NCI-H1930 (cell line): ENCODE measurements around the gene FOXD4.
"Not testable (repeated sequence)": the region's sequence is repeated elsewhere in the genome, so short reads cannot be mapped to it uniquely, and the experiment has no call there.

Source experiments
- DNase-seq, 2 experiments: peaks; one replicate each; lab custom pipeline; 2025; lab: John Stamatoyannopoulos, UW

The FOXD4 gene

GRCh38 chr9:117995-118467 is at the start of gene FOXD4:
TSS of gene FOXD4 (minus strand) at chr9:118417. CDS start at chr9:118119, 298 bp downstream.
- DNase-seq, result not testable (repeated sequence)

GRCh38 chr9:159871-160270 is 41.7 kb upstream of the FOXD4 start:
- not testable (repeated sequence) for DNase-seq

DNA sequence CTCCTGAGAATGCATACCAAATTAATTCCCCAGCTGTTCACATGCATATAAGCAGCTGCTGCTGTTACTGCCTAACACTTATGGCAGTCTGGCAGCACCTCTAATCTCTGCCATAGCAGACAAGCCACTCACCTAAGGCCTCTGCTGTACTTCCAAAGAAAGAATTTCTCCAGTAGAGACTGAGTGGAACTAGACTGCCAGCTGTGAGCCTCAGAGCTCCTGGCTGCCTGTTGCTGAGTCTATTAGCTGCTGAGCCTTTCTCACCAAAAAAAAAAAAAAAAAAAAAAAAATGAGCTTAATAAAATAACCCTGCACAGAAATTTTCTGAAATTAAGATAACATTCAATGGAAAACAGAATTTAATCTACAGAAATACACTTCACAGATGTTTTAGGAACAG is 33.0 kb upstream of the FOXD4 start:
- DNase-seq, result not testable (repeated sequence)

GRCh38 chr9:139880-140279 is 21.7 kb upstream of the FOXD4 start:
- DNase-seq, result not testable (repeated sequence)

DNA sequence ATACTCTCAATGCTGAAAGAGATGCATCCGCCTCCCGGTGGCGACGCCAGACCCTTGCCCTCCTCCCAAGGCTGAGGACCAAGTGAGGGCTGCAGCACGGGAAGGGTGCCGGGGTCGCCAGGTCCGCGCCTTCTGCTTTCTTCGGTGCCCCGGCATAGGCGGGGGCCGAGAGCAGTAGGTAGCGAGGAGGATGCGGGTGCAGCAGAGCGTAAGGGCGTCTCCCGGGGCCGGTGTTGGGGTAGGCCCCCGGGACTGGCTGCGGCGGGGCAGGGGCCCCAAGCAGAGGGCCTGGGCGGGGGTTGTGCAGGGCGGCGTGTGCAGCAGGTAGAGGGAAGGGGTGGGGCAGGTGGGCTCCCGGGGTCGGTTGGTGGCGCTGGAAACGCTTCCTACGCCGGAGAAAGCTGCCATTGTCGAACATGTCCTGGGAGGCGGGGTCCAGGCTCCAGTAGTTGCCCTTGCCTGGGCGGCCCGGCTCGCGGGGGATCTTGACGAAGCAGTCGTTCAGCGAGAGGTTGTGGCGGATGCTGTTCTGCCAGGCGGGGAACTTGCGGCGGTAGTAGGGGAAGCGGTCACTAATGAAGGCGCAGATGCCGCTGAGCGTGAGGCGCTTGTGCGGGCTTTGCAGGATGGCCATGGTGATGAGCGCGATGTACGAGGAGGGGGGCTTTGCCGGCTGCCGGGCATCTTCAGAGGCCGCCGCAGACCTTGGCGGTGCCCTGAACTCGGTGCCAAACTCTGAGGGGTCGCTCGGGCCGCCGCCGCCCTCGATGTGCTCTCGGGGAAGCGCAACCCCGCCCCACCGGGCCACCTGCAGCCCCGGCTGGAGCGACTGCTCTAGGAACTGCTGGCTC is 848 bp downstream of the FOXD4 start:
- not testable (repeated sequence) for DNase-seq

DNA sequence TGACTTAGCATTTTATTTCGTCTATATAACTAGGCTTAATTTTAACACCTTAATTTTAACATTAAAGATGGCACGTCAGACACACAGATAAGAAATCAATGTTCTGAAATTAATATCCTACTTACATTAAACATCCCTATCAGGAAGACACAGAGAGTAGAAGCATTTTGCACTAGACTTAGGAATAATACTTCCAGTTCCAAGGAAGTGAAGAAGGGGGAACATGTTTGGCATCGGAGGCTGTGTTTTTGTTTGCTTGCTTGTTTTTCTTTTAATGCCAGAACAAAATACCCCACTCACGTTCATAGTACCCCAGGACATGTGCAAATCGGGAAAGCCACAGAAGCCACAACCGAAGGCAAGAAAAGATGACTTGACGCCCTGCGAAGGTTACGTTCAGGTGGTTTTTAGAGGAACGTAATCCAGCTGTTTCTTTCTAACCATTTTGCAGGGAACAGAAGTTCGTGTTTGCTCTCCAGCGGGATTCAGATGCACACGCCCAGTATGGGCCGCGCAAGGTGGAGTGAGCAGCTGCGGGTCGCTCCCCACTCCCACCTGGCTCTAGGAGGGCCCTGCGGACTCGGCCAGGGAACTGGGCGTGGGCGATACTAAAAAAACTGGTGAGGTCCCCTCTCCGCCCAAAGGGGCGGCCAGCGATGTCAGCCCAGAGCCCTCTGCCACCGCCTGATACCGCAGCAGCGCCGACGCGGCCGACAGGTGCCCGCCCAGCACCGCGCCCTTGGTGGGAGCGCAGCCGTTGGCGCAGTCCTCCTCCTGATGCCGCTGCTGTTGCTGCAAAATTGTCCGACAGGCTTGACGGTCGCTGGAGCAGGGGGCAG is 1.8 kb downstream of the FOXD4 start:
- not testable (repeated sequence) for DNase-seq

DNA sequence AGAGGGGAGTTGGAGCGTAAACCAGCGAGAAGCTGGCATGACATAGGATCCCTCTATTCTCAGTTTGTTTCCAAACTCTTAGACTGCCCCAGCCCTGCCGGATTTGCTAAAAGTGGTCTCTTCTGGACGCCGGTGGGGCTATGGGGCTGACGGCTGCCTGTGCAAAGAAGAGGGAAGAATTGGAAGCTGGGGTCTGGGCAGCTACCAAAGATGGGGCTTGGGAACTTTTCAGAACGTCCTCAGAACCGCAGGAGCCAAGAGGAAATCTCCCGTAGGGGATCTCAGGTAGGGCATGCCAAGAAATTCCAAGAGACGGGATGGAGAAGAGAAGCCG is 3.1 kb downstream of the FOXD4 start:
- not testable (repeated sequence) for DNase-seq

- DNase-seq, result not testable (repeated sequence)
Observed at GRCh38 chr9:114267-115117, 3.7 kb downstream of the FOXD4 start.

DNA sequence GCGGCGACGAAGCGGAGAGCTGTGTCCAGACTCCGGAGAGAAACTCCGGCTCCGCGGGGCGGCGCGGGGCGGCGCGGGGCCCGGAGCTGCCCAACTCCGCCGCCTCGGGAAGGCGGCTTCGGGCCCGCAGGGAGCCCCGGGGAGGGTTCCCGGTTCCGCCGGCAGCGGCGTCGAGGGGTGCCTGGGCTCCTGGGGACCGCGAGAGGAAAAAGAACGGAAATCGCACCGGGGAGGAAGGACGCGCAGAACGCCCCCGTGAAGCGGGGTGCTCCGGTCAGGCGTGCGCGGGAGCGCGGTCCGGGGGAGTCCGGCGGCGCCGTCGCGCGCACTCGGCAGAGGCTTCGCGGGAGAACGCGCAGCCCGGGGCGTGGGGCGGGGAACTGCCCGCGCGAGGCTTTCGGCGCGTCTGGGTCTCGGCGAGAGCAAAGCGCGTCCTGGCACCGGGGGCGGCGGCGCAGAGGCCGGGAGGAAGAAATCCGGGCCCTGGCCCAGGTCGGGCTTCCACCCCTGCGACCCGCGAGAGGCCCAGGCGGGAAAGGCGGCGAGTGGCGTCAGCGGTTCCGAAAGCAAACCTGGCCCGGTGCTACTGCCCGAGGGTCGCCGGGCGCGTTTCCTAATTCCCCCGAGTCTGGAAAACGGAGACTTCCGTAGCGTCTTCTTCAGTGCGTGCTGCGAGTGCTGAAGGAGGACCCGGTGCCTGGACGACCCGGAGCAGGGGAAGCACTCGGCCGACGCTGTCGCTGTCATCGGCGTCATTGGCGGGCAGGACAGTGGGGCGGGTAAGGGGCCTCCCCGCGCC is 4.5 kb downstream of the FOXD4 start:
- peak in 1 of 2 experiments; percentile 38 for DNase-seq

DNA sequence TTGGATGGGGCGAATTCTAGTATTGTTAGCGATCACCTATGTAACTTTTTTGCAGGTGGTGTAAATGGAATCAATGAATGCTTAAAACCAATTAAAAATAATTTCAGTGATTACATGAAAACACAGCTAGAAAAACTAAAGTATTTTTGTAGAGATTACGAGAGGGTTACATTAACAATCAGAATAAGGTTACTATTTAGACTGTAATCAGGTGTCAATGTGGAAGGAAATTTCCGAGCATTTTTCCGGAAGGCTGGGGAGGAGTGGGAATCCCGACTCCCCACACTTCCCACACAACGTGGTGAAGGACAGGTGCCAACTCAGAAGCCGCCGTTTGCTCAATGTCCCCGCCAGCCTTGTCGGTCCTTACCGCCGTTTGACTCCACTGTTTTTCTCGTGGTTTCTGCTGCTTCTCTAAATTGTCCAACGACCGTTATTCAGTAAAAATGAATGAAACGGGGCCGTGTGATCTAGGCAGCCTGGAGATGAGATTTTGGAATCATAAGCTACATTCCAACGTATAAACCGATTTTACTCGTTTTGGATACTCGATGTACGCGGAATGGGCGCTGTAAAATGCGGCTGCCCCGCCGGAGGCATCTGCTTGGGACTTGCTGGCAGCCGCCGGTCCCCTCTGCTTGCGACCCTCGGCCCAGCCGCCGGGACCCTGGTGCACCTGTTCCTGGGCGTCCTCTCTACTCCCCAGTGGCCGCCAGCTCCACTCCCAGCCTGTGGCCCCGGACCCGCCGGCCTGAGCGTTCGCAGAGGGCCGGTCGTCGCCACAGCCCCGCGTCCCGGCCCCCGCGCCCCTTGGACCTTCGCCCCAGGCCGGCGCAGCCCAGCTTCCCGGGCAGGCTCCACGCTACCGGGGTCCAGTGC is 5.4 kb downstream of the FOXD4 start:
- DNase-seq, result not testable (repeated sequence)

DNA sequence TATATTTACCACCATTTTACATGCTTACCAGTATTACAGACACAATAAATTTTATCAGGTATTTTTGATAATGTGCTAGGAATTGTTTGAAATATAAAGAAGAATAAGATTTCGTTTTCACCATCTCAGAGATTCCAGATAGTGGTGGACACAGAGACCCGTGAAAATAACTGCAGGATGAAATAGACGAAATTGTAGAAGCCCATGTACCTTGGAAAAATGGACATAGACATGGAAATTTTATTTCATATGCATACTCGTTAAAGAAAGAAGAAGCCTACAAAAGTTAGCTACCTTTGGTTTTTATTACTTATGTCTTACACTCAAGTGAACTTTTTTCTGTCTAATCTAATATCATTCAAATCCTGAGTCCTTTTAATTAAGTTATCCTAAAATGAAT is 7.5 kb downstream of the FOXD4 start:
- not testable (repeated sequence) for DNase-seq

- not testable (repeated sequence) for DNase-seq
Observed at GRCh38 chr9:109540-109939, 8.7 kb downstream of the FOXD4 start.

- DNase-seq, result not testable (repeated sequence)
Observed at GRCh38 chr9:108742-109495, 9.3 kb downstream of the FOXD4 start.

- not testable (repeated sequence) for DNase-seq
Observed at GRCh38 chr9:105991-106390, 12.2 kb downstream of the FOXD4 start.

GRCh38 chr9:100430-100829 is 17.8 kb downstream of the FOXD4 start:
- not testable (repeated sequence) for DNase-seq

- DNase-seq, result not testable (repeated sequence)
Observed at GRCh38 chr9:99867-100266, 18.4 kb downstream of the FOXD4 start.

- not testable (repeated sequence) for DNase-seq
Observed at GRCh38 chr9:98775-99174, 19.4 kb downstream of the FOXD4 start.

- DNase-seq, result not testable (repeated sequence)
Observed at GRCh38 chr9:94992-95391, 23.2 kb downstream of the FOXD4 start.

DNA sequence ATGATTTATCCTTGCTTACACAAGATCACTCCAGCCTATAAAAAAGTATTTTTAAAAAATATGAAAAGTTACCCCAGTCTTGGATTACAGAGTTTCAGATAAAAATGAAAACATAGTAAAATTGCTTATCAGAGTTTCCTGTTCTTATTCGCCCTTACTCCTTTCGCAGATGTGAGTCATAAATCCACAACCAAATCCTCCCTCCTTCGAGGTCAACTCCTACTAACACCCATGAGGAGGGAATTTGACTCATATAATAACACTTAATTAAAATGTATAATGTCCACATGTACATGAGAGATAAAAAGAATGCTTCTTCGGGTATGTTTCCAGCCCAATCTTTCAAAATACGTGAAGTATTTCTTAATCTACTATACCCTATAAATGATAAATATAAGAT is 23.9 kb downstream of the FOXD4 start:
- not testable (repeated sequence) for DNase-seq
